Upper lobe of right lung (tissue), 1 donor: ENCODE results near the gene MRPL54. TPM values are rescaled to one million over a fixed set of nuclear protein-coding genes. Genes with fewer than 3 reads are reported as not detected.

Experiments used
- ATAC-seq: fragments of 200-7000 bp; cut with Tn5 transposase; one replicate; pipeline ENCODE4 v1.9.1; 2020; ENCODE audit warnings: mild to moderate bottlenecking, moderate library complexity
- DNase-seq: peaks from one replicate; pipeline ENCODE4 v3.0.0-alpha.2; 2020
- H3K27ac ChIP-seq: fragments of 200-600 bp; one replicate; pipeline ENCODE4 v1.8.0; 2022
- H3K27me3 ChIP-seq: fragments of 200-600 bp; one replicate; pipeline ENCODE4 v1.8.0; 2022; ENCODE audit warnings: mild to moderate bottlenecking
- H3K36me3 ChIP-seq: fragments of 200-600 bp; one replicate; pipeline ENCODE4 v1.8.0; 2022
- H3K4me1 ChIP-seq: fragments of 200-600 bp; one replicate; pipeline ENCODE4 v1.8.0; 2022
- H3K4me3 ChIP-seq: fragments of 200-600 bp; one replicate; pipeline ENCODE4 v1.8.0; 2022; ENCODE audit warnings: mild to moderate bottlenecking
- H3K9me3 ChIP-seq: fragments of 200-600 bp; one replicate; pipeline ENCODE4 v1.8.0; 2022
- CTCF ChIP-seq: fragments of 200-600 bp; IDR thresholded peaks from one replicate; pipeline ENCODE4 v1.8.0; 2022; ENCODE audit warnings: antibody characterized with exemption
- intact Hi-C: fragments of 100-400 bp; cut with DNase I; formaldehyde crosslinking; loops from one replicate; pipeline ENCODE4 v1.11.0; 2022
- long read RNA-seq: library from polyadenylated mRNA; unstranded; transcript quantifications from one replicate; pipeline ENCODE4 v2.0.0, GENCODE V29; 2021
- total RNA-seq: library from RNA; stranded (reverse); fragmentation: NEBNext Ultra II Directional; extraction: Animal tissue kit (Norgen Biotek cat#: 25700); gene quantifications from one replicate; pipeline ENCODE4 v1.2.1, GENCODE V29; 2021
- donor health status: DM: no; HTN: yes; CAD: no; lungs with severe emphysema.

Gene MRPL54
- 59.7 TPM for total RNA-seq
- long read RNA-seq, transcript MRPL54-201 (3 exons, 626 nt), result major isoform, 15 of 15 reads
- long read RNA-seq, partial matches to known transcripts, result 0 of 15 reads
- long read RNA-seq, other reads (novel, unspliced or antisense), result 0 of 15 reads

- no peak for TF ChIP-seq CTCF
- DNase-seq, result peak; percentile 100
- Histone ChIP-seq H3K27me3 (no peaks in the 10 kb centered on the region), H3K4me3 (peak within 1 kb of the TSS; percentile 97), H3K9me3 (no peaks in the 10 kb centered on the region), H3K36me3 (peaks cover 29% of the 10 kb centered on the region), H3K4me1 (peaks cover 35% of the 10 kb centered on the region), H3K27ac (peak within 1 kb of the TSS; percentile 99)
- ATAC-seq, result peak; percentile 94
- intact Hi-C loops, result no loop called here
These were observed at the start of gene MRPL54 for GRCh38 chr19:3762501-3763459. Gene MRPL54, plus strand, starts transcription at chr19:3762682. Its CDS starts 19 bp downstream, at chr19:3762701.

- Histone ChIP-seq H3K27me3 (peaks cover 15% of the 10 kb centered on the region), H3K4me3 (no peak overlapping the region), H3K9me3 (no peaks in the 10 kb centered on the region), H3K4me1 (peaks cover 18% of the 10 kb centered on the region), H3K27ac (no peak overlapping the region), H3K36me3 (no peaks in the 10 kb centered on the region)
- DNase-seq (no peak), ATAC-seq (no peak)
- intact Hi-C loops, result no loop called here
- TF ChIP-seq CTCF, result no peak
These were observed 46.3 kb upstream of the MRPL54 start for GRCh38 chr19:3716147-3716668.

GRCh38 chr19:3719868-3720267 lies 42.6 kb upstream of the MRPL54 start:
- no peak overlapping the region for H3K27ac ChIP-seq
- H3K27me3 ChIP-seq, result peaks cover 27% of the 10 kb centered on the region
- DNase-seq (no peak), ATAC-seq (no peak)
- H3K4me1 ChIP-seq, result peaks cover 23% of the 10 kb centered on the region
- intact Hi-C loops, result no loop called here
- no peak for TF ChIP-seq CTCF
- no peaks in the 10 kb centered on the region for H3K9me3 ChIP-seq
- H3K4me3 ChIP-seq, result no peak overlapping the region
- H3K36me3 ChIP-seq, result no peaks in the 10 kb centered on the region

- TF ChIP-seq CTCF, result no peak
- Histone ChIP-seq H3K9me3 (no peaks in the 10 kb centered on the region), H3K27ac (no peak overlapping the region), H3K36me3 (no peaks in the 10 kb centered on the region), H3K27me3 (peaks cover 27% of the 10 kb centered on the region), H3K4me3 (no peak overlapping the region), H3K4me1 (peaks cover 23% of the 10 kb centered on the region)
- intact Hi-C loops, result no loop called here
- DNase-seq (no peak), ATAC-seq (no peak)
These were observed 42.0 kb upstream of the MRPL54 start for GRCh38 chr19:3720349-3720917.

- DNase-seq (peak; percentile 95), ATAC-seq (peak; percentile 94)
- peaks cover 23% of the 10 kb centered on the region for H3K4me1 ChIP-seq
- peak overlapping the region; percentile 40 for H3K4me3 ChIP-seq
- peaks cover 27% of the 10 kb centered on the region for H3K27me3 ChIP-seq
- no peak for TF ChIP-seq CTCF
- H3K36me3 ChIP-seq, result no peaks in the 10 kb centered on the region
- H3K27ac ChIP-seq, result no peak overlapping the region
- intact Hi-C loops, result no loop called here
- no peaks in the 10 kb centered on the region for H3K9me3 ChIP-seq
These were observed 41.2 kb upstream of the MRPL54 start for GRCh38 chr19:3721131-3721886.
